NCI-H2081 (cell line): ENCODE data around the gene METTL16.

Source experiments
- DNase-seq, 2 experiments: peaks; one replicate each; lab custom pipeline; 2025; lab: John Stamatoyannopoulos, UW

The METTL16 gene

GRCh38 chr17:2380950-2381649, 130.6 kb downstream of the METTL16 start:
- no peak for DNase-seq

- DNase-seq = no peak
These were observed 131.3 kb downstream of the METTL16 start for GRCh38 chr17:2380226-2380922.

- DNase-seq = no peak
These were observed 132.0 kb downstream of the METTL16 start for GRCh38 chr17:2379489-2380225.

- DNase-seq = no peak
These were observed 132.8 kb downstream of the METTL16 start for GRCh38 chr17:2378905-2379304.

GRCh38 chr17:2377659-2378058, 134.0 kb downstream of the METTL16 start:
- DNase-seq = no peak

GRCh38 chr17:2376107-2376506, 135.6 kb downstream of the METTL16 start:
- no peak for DNase-seq

- DNase-seq = no peak
These were observed 136.3 kb downstream of the METTL16 start for GRCh38 chr17:2375406-2375805.

GRCh38 chr17:2374549-2375285, 137.0 kb downstream of the METTL16 start:
- no peak for DNase-seq

GRCh38 chr17:2373179-2373578, 138.5 kb downstream of the METTL16 start:
- no peak for DNase-seq

- no peak for DNase-seq
These were observed 139.0 kb downstream of the METTL16 start for GRCh38 chr17:2372681-2373080.

- DNase-seq = no peak
These were observed 139.5 kb downstream of the METTL16 start for GRCh38 chr17:2372180-2372579.

- no peak for DNase-seq
These were observed 140.2 kb downstream of the METTL16 start for GRCh38 chr17:2371183-2372130.

- DNase-seq = no peak
These were observed 141.5 kb downstream of the METTL16 start for GRCh38 chr17:2370211-2370589.

- DNase-seq = no peak
These were observed 142.0 kb downstream of the METTL16 start for GRCh38 chr17:2369551-2370210.

- DNase-seq = no peak
These were observed 142.6 kb downstream of the METTL16 start for GRCh38 chr17:2369039-2369438.

- DNase-seq = no peak
These were observed 143.3 kb downstream of the METTL16 start for GRCh38 chr17:2368359-2368758.

- DNase-seq = no peak
These were observed 144.8 kb downstream of the METTL16 start for GRCh38 chr17:2366747-2367494.
